OCI-LY3 (cell line): Measurements from ENCODE around the gene PEMT.

Experiments
- EZH2phosphoT487 ChIP-seq: fragments of 200-600 bp; shearing (Covaris generic); IDR thresholded peaks from 2 replicates; pipeline ENCODE4 v1.6.1; 2018; ENCODE audit warnings: antibody characterized with exemption, mixed run types, low read depth
- TF ChIP-seq, protein P1 (sequence below): fragments of 200-600, 300-600 bp; sonication (generic); IDR thresholded peaks from 2 replicates; pipeline ENCODE4 v1.5.1; 2014; ENCODE audit warnings: antibody characterized with exemption, low read length, low read depth

DNA sequence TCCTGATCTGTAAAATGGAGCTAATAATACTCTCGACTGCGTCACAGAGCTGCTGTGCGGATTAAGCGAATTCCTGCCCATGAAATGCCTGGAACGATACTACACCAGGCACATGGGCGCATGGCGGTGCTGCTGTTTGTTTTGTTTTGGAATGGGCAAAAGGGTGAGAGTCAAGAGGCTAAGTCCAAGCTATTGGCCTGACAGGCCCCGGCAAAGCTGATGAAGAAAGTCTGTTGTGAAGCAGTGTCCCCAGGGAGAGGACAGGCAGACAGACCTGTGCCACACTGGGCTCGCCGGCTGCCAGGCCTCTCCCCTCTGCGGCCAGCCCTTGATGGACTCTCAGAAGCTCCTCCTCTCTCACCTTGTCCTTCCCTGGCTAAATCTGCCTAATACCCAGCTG lies 64.0 kb downstream of the PEMT start:
- TF ChIP-seq, protein P1, sequence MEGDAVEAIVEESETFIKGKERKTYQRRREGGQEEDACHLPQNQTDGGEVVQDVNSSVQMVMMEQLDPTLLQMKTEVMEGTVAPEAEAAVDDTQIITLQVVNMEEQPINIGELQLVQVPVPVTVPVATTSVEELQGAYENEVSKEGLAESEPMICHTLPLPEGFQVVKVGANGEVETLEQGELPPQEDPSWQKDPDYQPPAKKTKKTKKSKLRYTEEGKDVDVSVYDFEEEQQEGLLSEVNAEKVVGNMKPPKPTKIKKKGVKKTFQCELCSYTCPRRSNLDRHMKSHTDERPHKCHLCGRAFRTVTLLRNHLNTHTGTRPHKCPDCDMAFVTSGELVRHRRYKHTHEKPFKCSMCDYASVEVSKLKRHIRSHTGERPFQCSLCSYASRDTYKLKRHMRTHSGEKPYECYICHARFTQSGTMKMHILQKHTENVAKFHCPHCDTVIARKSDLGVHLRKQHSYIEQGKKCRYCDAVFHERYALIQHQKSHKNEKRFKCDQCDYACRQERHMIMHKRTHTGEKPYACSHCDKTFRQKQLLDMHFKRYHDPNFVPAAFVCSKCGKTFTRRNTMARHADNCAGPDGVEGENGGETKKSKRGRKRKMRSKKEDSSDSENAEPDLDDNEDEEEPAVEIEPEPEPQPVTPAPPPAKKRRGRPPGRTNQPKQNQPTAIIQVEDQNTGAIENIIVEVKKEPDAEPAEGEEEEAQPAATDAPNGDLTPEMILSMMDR: no peak
- TF ChIP-seq EZH2phosphoT487: no peak
